CD4-positive, alpha-beta T cell (primary cell): ENCODE results near the gene PCDH19. TPM values are rescaled to one million over a fixed set of nuclear protein-coding genes. Genes with fewer than 3 reads are reported as not detected.

Source experiments
- ATAC-seq: fragments of 200-7000 bp; cut with Tn5 transposase; one replicate; pipeline ENCODE4 v1.10.0; 2022; ENCODE audit warnings: mild to moderate bottlenecking; ENCODE audit not compliant: poor library complexity
- CTCF ChIA-PET: fragments of 350-600 bp; sonication (Branson Sonifier 250); formaldehyde crosslinking; loops from one replicate; lab custom pipeline; 2021; ENCODE audit warnings: antibody characterized with exemption, inconsistent platforms; lab: Charles Lee
- POLR2A ChIA-PET: fragments of 350-600 bp; sonication (Branson Sonifier 250); formaldehyde crosslinking; loops from one replicate; lab custom pipeline; 2021; ENCODE audit warnings: antibody characterized with exemption, inconsistent platforms; lab: Charles Lee
- DNase-seq, 14 experiments: peaks; one replicate each; pipeline ENCODE4 v3.0.0-alpha.2; 2013 to 2020; ENCODE audit warnings: mixed read lengths in 2 of 14
- H3K27ac ChIP-seq, 2 donors: one replicate each; pipeline versions ENCODE4 v1.5.1 to v1.7.0; 2013; ENCODE audit warnings: low read length in 2 of 2, low read depth in 1 of 2, mild to moderate bottlenecking in 1 of 2
- H3K27me3 ChIP-seq, 2 experiments: 1 replicate in 1 of 2; 2 replicates in 1 of 2; pipeline versions ENCODE4 v1.6.1 to v1.7.0; 2013; ENCODE audit warnings: low read length in 2 of 2, control low read depth in 1 of 2, mild to moderate bottlenecking in 1 of 2, moderate library complexity in 1 of 2; ENCODE audit not compliant: insufficient read depth in 2 of 2, control insufficient read depth in 1 of 2
- H3K36me3 ChIP-seq: one replicate; pipeline ENCODE4 v1.6.1; 2013; ENCODE audit warnings: low read length, control low read depth; ENCODE audit not compliant: insufficient read depth
- H3K4me1 ChIP-seq: one replicate; pipeline ENCODE4 v1.6.1; 2013; ENCODE audit warnings: low read length, control low read depth; ENCODE audit not compliant: insufficient read depth
- H3K4me3 ChIP-seq: one replicate; pipeline ENCODE4 v1.5.1; 2013; ENCODE audit warnings: mild to moderate bottlenecking, low read length, moderate library complexity
- H3K9me3 ChIP-seq, 2 experiments: 1 replicate in 1 of 2; 2 replicates in 1 of 2; pipeline versions ENCODE4 v1.6.1 to v1.7.0; 2013; ENCODE audit warnings: low read length in 2 of 2, mild to moderate bottlenecking in 2 of 2, control low read depth in 1 of 2, moderate library complexity in 1 of 2; ENCODE audit not compliant: control insufficient read depth in 1 of 2, insufficient read depth in 1 of 2
- H3K27ac Mint-ChIP-seq: one replicate; pipeline ENCODE4 v1.8.0; 2020; ENCODE audit warnings: mixed read lengths
- H3K27me3 Mint-ChIP-seq: one replicate; pipeline ENCODE4 v1.8.0; 2021; ENCODE audit warnings: mixed read lengths
- H3K36me3 Mint-ChIP-seq: one replicate; pipeline ENCODE4 v1.8.0; 2021; ENCODE audit warnings: low read depth, mixed read lengths
- H3K4me1 Mint-ChIP-seq: one replicate; pipeline ENCODE4 v1.8.0; 2021; ENCODE audit warnings: low read depth, mixed read lengths
- H3K4me3 Mint-ChIP-seq: one replicate; pipeline ENCODE4 v1.8.0; 2020; ENCODE audit warnings: mild to moderate bottlenecking, mixed read lengths
- H3K9me3 Mint-ChIP-seq: one replicate; pipeline ENCODE4 v1.8.0; 2020; ENCODE audit warnings: mixed read lengths
- CTCF ChIP-seq: fragments of 200-600 bp; IDR thresholded peaks from one replicate; pipeline ENCODE4 v1.8.0; 2022; ENCODE audit warnings: antibody characterized with exemption, mild to moderate bottlenecking
- intact Hi-C, 2 experiments: fragments of 100-400 bp; cut with DNase I in 1 of 2; cut with micrococcal nuclease in 1 of 2; formaldehyde crosslinking; loops; one replicate each; pipeline versions ENCODE4 v1.15.1 to v1.9.0; 2023 to 2025; cut with DNase I, micrococcal nuclease
- total RNA-seq, 174 experiments: library from RNA in 2 of 174; stranded (reverse) in 2 of 174; gene quantifications; one replicate each; pipeline ENCODE4 v1.2.3 and lab custom pipeline; 2021 to 2026

The PCDH19 gene
- total RNA-seq, 2 experiments from 2014 or later, result 0.03 TPM; not detected in 1

- Mint-ChIP-seq H3K27ac (no peak overlapping the region), H3K9me3 (no peaks in the 10 kb centered on the region), H3K4me1 (no peaks in the 10 kb centered on the region), H3K27me3 (peaks cover 51% of the 10 kb centered on the region), H3K36me3 (no peaks in the 10 kb centered on the region), H3K4me3 (no peak overlapping the region)
- CTCF ChIA-PET, result no interaction called here
- H3K27ac ChIP-seq, result no peak overlapping the region
- peaks cover 18 to 35% of the 10 kb centered on the region in 2 experiments for H3K27me3 ChIP-seq
- H3K36me3 ChIP-seq, result no peaks in the 10 kb centered on the region
- POLR2A ChIA-PET, result no interaction called here
- no peak for ATAC-seq
- intact Hi-C loops, result no loop called here
- peaks cover 20% of the 10 kb centered on the region for H3K4me1 ChIP-seq
- no peak for DNase-seq
- no peak overlapping the region for H3K4me3 ChIP-seq
- no peak for TF ChIP-seq CTCF
- peaks cover 0 to 21% of the 10 kb centered on the region in 2 experiments for H3K9me3 ChIP-seq
Observed at GRCh38 chrX:100405424-100405823, 4.6 kb downstream of the PCDH19 start.

DNA sequence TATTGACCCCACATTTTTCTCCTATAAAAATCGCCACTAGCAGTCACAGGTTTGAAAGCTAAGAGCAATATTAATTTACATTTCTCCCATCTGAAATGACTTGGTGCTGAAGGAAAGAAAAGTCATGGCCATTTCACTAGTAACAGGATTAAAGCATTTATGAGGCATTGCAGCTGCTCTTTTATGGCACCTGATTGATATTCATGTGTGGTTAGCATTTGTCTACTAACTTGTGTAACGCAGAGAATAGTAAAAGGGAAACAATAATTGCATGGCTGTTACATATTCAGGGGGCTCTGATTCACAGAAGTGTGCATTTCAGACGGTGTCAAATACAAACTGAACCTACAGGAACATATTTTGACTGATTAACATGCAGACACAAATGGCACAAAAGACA, 5.2 kb downstream of the PCDH19 start:
- no peak for TF ChIP-seq CTCF
- DNase-seq (no peak), ATAC-seq (no peak)
- Histone ChIP-seq H3K27ac (no peak overlapping the region), H3K27me3 (peaks cover 18 to 35% of the 10 kb centered on the region in 2 experiments), H3K4me1 (peaks cover 20% of the 10 kb centered on the region), H3K36me3 (no peaks in the 10 kb centered on the region), H3K4me3 (no peak overlapping the region), H3K9me3 (peaks cover 0 to 21% of the 10 kb centered on the region in 2 experiments)
- Mint-ChIP-seq H3K27me3 (peaks cover 47% of the 10 kb centered on the region), H3K4me3 (no peak overlapping the region), H3K36me3 (no peaks in the 10 kb centered on the region), H3K4me1 (no peaks in the 10 kb centered on the region), H3K27ac (no peak overlapping the region), H3K9me3 (no peaks in the 10 kb centered on the region)
- CTCF ChIA-PET, result no interaction called here
- POLR2A ChIA-PET, result no interaction called here
- intact Hi-C loops, result no loop called here

DNA sequence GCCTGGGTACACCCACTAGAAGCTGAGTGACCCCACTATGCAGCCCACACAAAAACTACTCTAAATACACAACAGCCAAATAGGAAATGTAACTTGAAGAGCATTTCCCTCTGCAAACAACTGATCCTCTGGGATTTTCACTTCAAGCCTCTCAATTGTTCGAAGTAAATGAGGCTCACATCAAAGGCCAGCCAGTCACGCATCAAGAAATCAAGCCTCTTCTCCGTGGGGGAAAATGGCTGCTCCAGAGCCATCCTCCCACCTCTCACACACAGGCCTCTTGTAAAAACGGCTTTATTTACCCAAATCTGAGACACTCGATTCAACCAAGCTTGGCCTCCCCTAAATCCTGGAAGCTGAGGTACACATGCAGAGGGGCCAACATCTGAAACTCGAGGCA, 14.3 kb downstream of the PCDH19 start:
- Mint-ChIP-seq H3K4me1 (no peaks in the 10 kb centered on the region), H3K9me3 (no peaks in the 10 kb centered on the region), H3K36me3 (no peaks in the 10 kb centered on the region), H3K4me3 (no peak overlapping the region), H3K27me3 (peaks cover 2% of the 10 kb centered on the region), H3K27ac (no peak overlapping the region)
- no peaks in the 10 kb centered on the region for H3K27me3 ChIP-seq
- ChIA-PET CTCF (no interaction called here), POLR2A (no interaction called here)
- H3K4me3 ChIP-seq, result no peak overlapping the region
- H3K9me3 ChIP-seq, result no peaks in the 10 kb centered on the region
- DNase-seq (no peak), ATAC-seq (no peak)
- intact Hi-C loops, result no loop called here
- H3K27ac ChIP-seq, result no peak overlapping the region
- TF ChIP-seq CTCF, result no peak
- H3K36me3 ChIP-seq, result no peaks in the 10 kb centered on the region
- H3K4me1 ChIP-seq, result no peaks in the 10 kb centered on the region
